Dendritic cell treated with granulocyte-macrophage colony-stimulating factor and Interleukin-4, amounts not matched to agents 40 ng/mL and 50 ng/mL, for 4 days (primary cell): Measurements from ENCODE around the gene CAPN11.
"Not testable (repeated sequence)": the region's sequence is repeated elsewhere in the genome, so short reads cannot be mapped to it uniquely, and the experiment has no call there.

Source experiments
- H3K27ac Mint-ChIP-seq: one replicate; pipeline ENCODE4 v1.8.0; 2022; ENCODE audit warnings: mild to moderate bottlenecking, mixed read lengths
- H3K27me3 Mint-ChIP-seq: one replicate; pipeline ENCODE4 v1.8.0; 2022; ENCODE audit warnings: mild to moderate bottlenecking, mixed read lengths
- H3K36me3 Mint-ChIP-seq: one replicate; pipeline ENCODE4 v1.8.0; 2022; ENCODE audit warnings: low read depth, mixed read lengths
- H3K4me1 Mint-ChIP-seq: one replicate; pipeline ENCODE4 v1.8.0; 2022; ENCODE audit warnings: low read depth, mixed read lengths
- H3K4me3 Mint-ChIP-seq: one replicate; pipeline ENCODE4 v1.8.0; 2022; ENCODE audit warnings: mild to moderate bottlenecking, moderate library complexity, mixed read lengths
- H3K9me3 Mint-ChIP-seq: one replicate; pipeline ENCODE4 v1.8.0; 2022; ENCODE audit warnings: mixed read lengths
- intact Hi-C: fragments of 100-400 bp; cut with micrococcal nuclease; formaldehyde crosslinking; loops from one replicate; pipeline ENCODE4 v1.15.0; 2022

CAPN11 gene

DNA sequence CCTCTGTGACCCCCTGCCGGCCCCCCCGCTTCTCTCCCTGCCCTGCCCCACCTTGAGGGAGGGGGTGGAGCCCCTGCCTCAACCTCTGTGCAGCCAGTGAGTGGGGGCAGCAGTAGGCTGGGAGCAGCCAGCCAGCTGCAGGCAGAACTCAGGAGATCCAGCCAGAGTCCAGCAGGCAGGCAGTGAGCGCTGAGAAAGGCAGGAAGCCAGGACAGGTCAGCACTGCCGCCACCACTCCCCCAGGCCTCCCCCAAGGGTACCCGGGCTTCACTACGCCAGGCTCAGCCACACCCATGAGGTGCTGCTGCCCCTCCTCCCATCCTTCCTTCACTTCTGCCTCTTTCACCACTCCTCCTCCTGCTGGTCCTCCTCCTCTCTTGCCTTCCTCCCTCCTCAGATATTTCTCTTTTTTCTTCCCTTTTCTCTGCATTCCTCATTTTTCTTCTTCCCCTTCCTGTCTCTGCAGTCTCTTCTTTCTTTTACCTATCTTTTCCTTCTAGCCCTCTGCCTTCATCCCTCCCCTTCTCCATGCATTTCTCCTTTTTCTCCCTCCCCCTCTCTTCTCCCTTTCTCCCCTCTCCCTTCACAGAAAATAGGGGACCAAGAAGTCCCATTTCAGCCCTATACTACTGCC is 19.8 kb upstream of the CAPN11 start:
- Mint-ChIP-seq H3K27me3 (no peaks in the 10 kb centered on the region), H3K4me1 (peaks cover 8% of the 10 kb centered on the region), H3K36me3 (peaks cover 90% of the 10 kb centered on the region), H3K27ac (no peak overlapping the region), H3K4me3 (no peak overlapping the region), H3K9me3 (no peaks in the 10 kb centered on the region)
- intact Hi-C loops: no loop called here

DNA sequence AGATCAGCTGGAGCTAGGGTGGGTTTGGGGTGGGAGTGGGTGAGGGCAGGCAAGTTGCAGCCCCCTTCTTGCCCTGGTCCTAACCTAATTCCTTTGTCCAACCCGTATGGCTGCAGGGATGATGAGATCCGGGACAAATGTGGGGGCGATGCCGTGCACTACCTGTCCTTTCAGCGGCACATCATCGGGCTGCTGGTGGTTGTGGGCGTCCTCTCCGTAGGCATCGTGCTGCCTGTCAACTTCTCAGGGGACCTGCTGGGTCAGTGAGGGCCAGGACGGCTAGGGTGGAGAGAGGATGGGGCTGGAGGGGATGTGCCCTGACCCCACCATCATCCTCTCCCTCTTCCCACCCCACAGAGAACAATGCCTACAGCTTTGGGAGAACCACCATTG is 19.3 kb upstream of the CAPN11 start:
- Mint-ChIP-seq H3K27ac (no peak overlapping the region), H3K4me3 (no peak overlapping the region), H3K36me3 (peaks cover 95% of the 10 kb centered on the region), H3K9me3 (no peaks in the 10 kb centered on the region), H3K4me1 (peaks cover 6% of the 10 kb centered on the region), H3K27me3 (no peaks in the 10 kb centered on the region)
- intact Hi-C loops: no loop called here

DNA sequence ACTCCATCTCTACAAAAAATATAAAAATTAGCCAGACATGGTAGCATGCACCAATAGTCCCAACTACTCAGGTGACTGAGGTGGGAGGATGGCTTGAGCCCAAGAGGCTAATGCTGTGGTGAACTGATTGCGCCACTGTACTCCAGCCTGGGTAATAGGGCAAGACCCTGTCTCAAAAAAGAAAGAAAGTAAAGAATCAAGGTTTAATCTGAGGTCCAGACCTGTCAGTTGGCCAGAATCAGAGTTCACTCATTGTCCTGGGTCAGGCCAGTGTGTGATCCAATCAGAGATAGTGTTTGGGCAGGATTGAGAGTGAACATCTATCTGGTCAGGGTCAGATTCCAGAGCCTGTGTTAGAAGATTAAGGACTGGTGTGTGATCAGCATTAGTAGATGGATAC is 15.8 kb upstream of the CAPN11 start:
- Mint-ChIP-seq H3K27me3 (no peaks in the 10 kb centered on the region), H3K36me3 (peaks cover 87% of the 10 kb centered on the region), H3K4me1 (peaks cover 6% of the 10 kb centered on the region), H3K9me3 (no peaks in the 10 kb centered on the region), H3K4me3 (no peak overlapping the region), H3K27ac (no peak overlapping the region)
- intact Hi-C loops: no loop called here

DNA sequence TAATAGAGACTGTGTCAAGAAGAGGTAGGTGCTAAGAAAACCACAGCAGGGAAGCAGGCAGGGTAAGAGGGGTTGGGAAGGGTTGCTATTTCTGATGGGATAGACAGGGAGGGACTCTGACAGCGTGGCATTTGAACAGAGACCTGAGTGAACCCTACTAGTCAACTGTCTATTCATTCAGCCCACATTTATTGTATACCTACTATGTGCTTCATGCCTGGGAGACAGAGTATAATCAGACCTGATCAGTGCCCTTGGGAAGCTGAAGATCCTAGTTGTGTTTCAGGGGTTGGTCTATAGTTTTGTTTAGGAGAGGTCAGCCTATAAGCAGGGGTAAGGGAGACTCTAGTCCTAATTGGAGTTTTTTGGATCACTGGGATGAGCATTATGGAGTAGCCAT is 14.9 kb upstream of the CAPN11 start:
- H3K9me3 Mint-ChIP-seq: no peaks in the 10 kb centered on the region
- H3K27me3 Mint-ChIP-seq: no peaks in the 10 kb centered on the region
- intact Hi-C loops: no loop called here
- no peak overlapping the region for H3K4me3 Mint-ChIP-seq
- peaks cover 4% of the 10 kb centered on the region for H3K4me1 Mint-ChIP-seq
- peaks cover 89% of the 10 kb centered on the region for H3K36me3 Mint-ChIP-seq
- H3K27ac Mint-ChIP-seq: no peak overlapping the region

DNA sequence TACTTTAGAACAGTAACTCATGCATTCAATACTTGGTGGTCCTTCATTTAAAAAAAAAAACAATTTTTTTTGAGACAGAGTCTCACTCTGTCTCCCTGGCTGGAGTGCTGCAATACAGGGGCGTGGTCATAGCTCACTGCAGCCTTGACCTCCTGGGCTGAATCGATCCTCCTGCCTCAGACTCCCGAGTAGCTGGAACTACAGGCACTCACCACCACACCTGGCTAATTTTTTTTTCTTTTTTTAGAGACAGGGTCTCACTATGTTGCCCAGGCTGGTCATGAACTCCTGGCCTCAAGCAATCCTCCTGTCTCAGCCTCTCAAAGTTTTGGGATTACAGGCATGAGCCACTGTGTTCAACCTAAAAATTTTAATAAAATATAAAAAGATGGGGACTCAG is 14.1 kb upstream of the CAPN11 start:
- H3K4me1 Mint-ChIP-seq, H3K27ac Mint-ChIP-seq, intact Hi-C loops, H3K9me3 Mint-ChIP-seq, H3K4me3 Mint-ChIP-seq, H3K27me3 Mint-ChIP-seq: not testable (repeated sequence)
- H3K36me3 Mint-ChIP-seq: peaks cover 89% of the 10 kb centered on the region

DNA sequence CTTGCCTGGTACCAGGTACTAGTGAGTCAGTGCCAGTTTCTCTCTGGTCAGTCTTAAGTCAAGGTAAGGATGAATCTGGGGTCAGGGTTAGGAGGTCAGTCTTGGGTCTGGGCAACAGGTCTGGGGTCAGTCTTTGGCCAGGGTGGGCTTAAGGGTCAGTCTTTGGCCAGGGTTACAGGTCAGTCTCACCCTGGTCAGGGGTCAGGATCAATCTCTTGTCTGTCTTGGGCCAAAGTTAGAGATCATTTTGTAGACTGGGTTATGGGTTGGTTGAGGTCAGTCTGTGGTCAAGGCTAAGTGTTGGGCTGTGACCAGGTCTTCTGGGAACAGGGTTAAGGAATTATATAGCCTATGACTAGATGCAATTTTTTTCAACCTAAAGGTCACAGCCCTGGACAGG is 12.8 kb upstream of the CAPN11 start:
- Mint-ChIP-seq H3K4me1 (no peaks in the 10 kb centered on the region), H3K27me3 (no peaks in the 10 kb centered on the region), H3K4me3 (no peak overlapping the region), H3K27ac (no peak overlapping the region), H3K9me3 (no peaks in the 10 kb centered on the region), H3K36me3 (peaks cover 88% of the 10 kb centered on the region)
- intact Hi-C loops: no loop called here

DNA sequence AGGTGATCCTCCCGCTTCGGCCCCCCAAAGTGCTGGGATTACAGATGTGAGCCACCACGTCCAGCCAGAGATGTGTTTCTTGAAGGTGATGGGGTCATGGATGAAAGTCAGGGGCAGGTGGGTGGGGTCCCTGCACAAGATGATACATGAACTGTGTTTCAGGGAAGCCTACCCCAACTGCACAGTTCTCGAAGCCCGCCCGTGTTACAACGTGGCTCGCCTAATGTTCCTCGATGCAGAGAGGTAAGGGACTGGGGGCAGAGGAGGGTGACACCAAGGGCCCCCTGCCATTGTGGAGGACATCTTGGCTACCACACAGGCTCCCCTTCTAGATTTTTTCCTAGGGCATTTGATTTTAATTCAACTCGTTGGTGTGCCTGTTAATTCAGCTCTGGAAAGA is 11.9 kb upstream of the CAPN11 start:
- no peak overlapping the region for H3K27ac Mint-ChIP-seq
- H3K9me3 Mint-ChIP-seq: no peaks in the 10 kb centered on the region
- no peaks in the 10 kb centered on the region for H3K27me3 Mint-ChIP-seq
- intact Hi-C loops: no loop called here
- peaks cover 3% of the 10 kb centered on the region for H3K4me1 Mint-ChIP-seq
- no peak overlapping the region for H3K4me3 Mint-ChIP-seq
- H3K36me3 Mint-ChIP-seq: peaks cover 80% of the 10 kb centered on the region

DNA sequence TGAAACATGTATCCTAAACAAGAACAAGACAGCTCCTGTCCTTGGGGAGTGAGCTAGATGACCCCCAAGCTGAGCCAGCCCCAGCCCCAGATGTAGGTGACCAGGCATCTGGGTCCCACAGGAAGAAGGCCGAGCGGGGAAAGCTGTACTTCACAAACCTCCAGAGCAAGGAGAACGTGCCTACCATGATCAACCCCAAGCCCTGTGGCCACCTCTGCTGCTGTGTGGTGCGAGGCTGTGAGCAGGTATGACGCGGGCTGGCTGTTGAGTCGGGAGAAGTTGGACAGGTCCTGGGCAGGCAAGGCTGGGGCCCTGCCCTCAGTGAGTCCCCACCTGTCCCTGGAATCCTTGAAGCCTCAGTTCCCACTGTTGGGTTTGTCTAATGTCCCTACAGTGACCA is 11.4 kb upstream of the CAPN11 start:
- no peak overlapping the region for H3K27ac Mint-ChIP-seq
- H3K36me3 Mint-ChIP-seq: peaks cover 75% of the 10 kb centered on the region
- H3K4me1 Mint-ChIP-seq: peaks cover 4% of the 10 kb centered on the region
- no peaks in the 10 kb centered on the region for H3K27me3 Mint-ChIP-seq
- H3K4me3 Mint-ChIP-seq: no peak overlapping the region
- no peaks in the 10 kb centered on the region for H3K9me3 Mint-ChIP-seq
- intact Hi-C loops: no loop called here

DNA sequence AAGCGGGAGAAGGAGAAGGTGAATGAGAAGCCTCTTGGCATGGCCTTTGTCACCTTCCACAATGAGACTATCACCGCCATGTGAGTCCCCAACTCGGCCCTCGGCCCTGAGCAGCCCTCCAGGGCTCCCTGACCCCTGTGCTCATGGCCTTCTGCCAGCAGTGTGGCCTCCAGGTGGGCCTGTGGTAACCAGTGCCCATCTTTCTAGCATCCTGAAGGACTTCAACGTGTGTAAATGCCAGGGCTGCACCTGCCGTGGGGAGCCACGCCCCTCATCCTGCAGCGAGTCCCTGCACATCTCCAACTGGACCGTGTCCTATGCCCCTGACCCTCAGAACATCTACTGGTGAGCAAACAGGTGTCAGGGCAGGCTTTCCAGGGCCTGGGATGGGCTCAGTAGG is 10.3 kb upstream of the CAPN11 start:
- peaks cover 75% of the 10 kb centered on the region for H3K36me3 Mint-ChIP-seq
- intact Hi-C loops: no loop called here
- no peak overlapping the region for H3K4me3 Mint-ChIP-seq
- no peak overlapping the region for H3K27ac Mint-ChIP-seq
- no peaks in the 10 kb centered on the region for H3K9me3 Mint-ChIP-seq
- peaks cover 4% of the 10 kb centered on the region for H3K4me1 Mint-ChIP-seq
- H3K27me3 Mint-ChIP-seq: no peaks in the 10 kb centered on the region

DNA sequence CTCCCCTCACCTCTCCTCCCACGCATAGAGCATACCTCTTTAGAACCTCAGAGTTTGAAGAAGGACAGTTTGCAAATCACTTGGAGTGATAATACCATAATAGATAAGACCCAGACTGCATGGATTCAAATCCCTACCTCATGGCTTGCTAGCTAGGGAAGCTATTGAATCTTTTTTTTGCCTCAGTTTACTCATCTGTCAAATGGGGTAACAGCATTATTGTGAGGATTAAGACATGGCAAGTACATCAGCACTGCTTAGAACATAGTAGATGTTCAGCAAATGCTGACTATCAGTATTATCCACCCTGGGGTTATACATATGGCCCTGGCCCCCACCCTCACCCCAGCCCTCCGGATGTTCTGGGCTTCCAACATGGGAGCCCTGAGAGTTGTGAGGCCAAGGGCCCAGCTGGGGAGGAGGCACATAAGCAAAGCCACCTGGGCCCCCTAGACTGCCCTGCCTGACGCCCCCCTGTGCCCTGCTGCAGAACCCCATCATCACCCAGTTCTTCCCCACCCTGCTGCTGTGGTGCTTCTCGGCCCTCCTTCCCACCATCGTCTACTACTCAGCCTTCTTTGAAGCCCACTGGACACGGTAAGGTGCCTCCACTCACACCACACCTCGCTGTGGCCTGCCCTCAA is 9.1 kb upstream of the CAPN11 start:
- no peaks in the 10 kb centered on the region for H3K9me3 Mint-ChIP-seq

DNA sequence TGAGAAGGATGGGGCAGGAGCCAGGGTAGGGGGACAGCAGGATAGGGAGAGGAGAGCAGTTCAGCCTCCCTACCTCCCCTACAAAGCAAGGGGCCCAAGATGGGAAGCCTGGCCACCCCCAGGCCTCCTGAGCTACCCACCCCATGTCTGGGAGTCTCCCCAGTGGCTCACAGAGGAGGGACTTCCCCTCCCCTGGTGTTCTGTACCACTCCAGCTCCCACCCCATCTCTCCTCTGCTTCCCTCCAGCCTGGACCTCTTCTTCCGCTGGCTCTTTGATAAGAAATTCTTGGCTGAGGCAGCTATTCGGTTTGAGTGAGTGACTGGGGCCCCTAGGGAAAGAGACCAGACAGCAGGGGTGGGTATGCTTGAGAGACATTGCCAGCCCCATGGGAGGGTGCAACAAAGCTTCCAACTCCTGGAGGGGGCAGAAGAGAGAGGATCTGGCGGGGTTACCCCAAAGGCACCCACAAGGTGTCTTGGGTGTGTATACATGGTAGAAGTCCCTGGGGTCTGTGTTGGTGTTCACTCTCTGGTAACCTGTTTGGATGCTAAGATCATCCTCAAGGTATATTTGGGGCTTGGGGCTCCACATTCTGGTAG is 8.2 kb upstream of the CAPN11 start:
- Mint-ChIP-seq H3K9me3 (no peaks in the 10 kb centered on the region), H3K36me3 (peaks cover 78% of the 10 kb centered on the region), H3K27me3 (no peaks in the 10 kb centered on the region), H3K4me1 (peaks cover 9% of the 10 kb centered on the region), H3K27ac (no peak overlapping the region), H3K4me3 (no peak overlapping the region)
- intact Hi-C loops: loop anchor here (5.0 kb wide), 1 partner anchor 187 kb away; no protein-coding TSS in a partner anchor

More for the DNA sequence above, 9.1 kb upstream of the CAPN11 start:
- H3K27ac Mint-ChIP-seq: no peak overlapping the region
- intact Hi-C loops: loop anchor here (5.0 kb wide), 1 partner anchor 188 kb away; no protein-coding TSS in a partner anchor
- no peaks in the 10 kb centered on the region for H3K27me3 Mint-ChIP-seq
- H3K4me1 Mint-ChIP-seq: peaks cover 6% of the 10 kb centered on the region
- H3K36me3 Mint-ChIP-seq: peaks cover 74% of the 10 kb centered on the region
- no peak overlapping the region for H3K4me3 Mint-ChIP-seq

DNA sequence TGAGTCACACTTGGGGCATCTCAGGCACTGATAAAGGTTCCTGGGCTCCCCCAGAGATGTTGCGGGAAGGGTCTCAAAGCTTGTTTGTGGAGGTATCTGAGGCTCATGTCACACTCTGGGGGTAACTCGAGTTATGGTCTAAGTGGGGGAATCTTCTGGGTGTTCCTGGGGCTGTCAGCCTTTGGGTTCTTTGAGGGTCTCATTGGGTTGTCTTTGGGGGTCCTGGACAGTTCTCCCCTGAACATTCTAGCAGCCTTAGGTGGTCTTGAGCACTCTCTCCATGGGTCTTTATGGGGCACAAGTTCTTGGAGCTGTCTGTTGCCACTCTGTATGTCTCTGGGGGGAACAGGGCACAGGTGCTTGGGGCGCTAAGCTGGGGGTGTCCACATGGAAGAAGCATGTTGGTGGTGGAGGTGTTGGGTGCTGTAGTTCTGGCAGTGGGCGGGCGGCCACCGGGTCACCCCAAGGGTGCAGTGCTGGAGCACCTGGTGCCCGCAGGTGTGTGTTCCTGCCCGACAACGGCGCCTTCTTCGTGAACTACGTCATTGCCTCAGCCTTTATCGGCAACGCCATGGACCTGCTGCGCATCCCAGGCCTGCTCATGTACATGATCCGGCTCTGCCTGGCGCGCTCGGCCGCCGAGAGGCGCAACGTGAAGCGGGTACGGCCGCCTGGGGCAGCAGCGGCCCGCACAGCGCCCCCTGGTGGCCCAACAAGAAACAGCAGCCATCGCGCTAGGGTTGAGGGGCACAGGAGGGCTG is 7.1 kb upstream of the CAPN11 start:
- no peaks in the 10 kb centered on the region for H3K27me3 Mint-ChIP-seq
- no peak overlapping the region for H3K27ac Mint-ChIP-seq
- H3K36me3 Mint-ChIP-seq: peaks cover 71% of the 10 kb centered on the region
- intact Hi-C loops: loop anchor here (1.0 to 5.0 kb wide), 2 partner anchors 54 to 186 kb away; no protein-coding TSS in a partner anchor
- H3K9me3 Mint-ChIP-seq: no peaks in the 10 kb centered on the region
- H3K4me1 Mint-ChIP-seq: peaks cover 14% of the 10 kb centered on the region
- no peak overlapping the region for H3K4me3 Mint-ChIP-seq

DNA sequence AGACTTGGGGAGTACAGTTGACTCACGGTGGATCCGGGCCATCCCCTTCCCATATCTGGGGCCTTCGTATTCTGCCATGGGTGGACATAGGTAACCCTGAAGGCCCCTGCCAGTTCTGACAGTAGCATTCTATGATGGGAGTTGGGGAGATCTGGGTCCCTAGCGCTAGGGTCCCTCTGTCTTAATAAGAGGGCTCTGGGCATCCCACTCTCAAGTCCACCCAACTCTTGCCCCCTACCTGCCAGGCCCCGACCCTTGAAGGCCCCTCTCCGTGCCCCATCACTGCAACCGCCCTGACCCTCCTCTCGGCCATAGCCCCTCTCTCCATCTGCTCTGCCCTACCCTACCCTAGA is 6.5 kb upstream of the CAPN11 start:
- intact Hi-C loops: loop anchor here (1.0 to 5.0 kb wide), 2 partner anchors 55 to 185 kb away; no protein-coding TSS in a partner anchor
- no peaks in the 10 kb centered on the region for H3K9me3 Mint-ChIP-seq
- H3K4me3 Mint-ChIP-seq: no peak overlapping the region
- H3K4me1 Mint-ChIP-seq: peaks cover 16% of the 10 kb centered on the region
- peaks cover 65% of the 10 kb centered on the region for H3K36me3 Mint-ChIP-seq
- no peaks in the 10 kb centered on the region for H3K27me3 Mint-ChIP-seq
- no peak overlapping the region for H3K27ac Mint-ChIP-seq

DNA sequence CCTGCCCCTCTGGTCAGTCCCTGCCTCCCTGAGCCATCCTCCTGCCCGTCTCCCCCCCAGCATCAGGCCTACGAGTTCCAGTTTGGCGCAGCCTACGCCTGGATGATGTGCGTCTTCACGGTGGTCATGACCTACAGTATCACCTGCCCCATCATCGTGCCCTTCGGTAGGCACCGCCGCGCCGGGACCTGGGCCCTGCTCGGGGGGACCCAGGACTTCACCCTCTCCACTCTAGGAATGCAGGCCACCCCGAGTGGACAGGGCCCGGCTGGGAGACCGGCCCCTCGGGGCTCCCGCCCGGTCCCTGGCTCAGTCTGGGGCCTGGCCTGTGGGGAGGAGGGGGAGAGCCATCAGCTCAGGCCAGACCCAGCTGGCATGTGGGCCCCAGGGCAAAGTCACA is 6.1 kb upstream of the CAPN11 start:
- Mint-ChIP-seq H3K36me3 (peaks cover 61% of the 10 kb centered on the region), H3K4me1 (peaks cover 16% of the 10 kb centered on the region), H3K27ac (no peak overlapping the region), H3K27me3 (no peaks in the 10 kb centered on the region), H3K4me3 (no peak overlapping the region), H3K9me3 (no peaks in the 10 kb centered on the region)
- intact Hi-C loops: loop anchor here (1.0 to 5.0 kb wide), 2 partner anchors 55 to 185 kb away; no protein-coding TSS in a partner anchor
